ENCODE data around the gene PHTF1.

- TF ChIP-seq ELF4 (IDR thresholded peaks at IDR 0.05) (no peak), LEF1 (IDR thresholded peaks at IDR 0.05; ENCODE audit: borderline replicate concordance) (no peak), SP1 (IDR thresholded peaks at IDR 0.05) (no peak)
Observed at GRCh38 chr1:113669988-113670387, 89.3 kb downstream of the PHTF1 start.

All from HEK293T (cell line).